Endothelial cell of umbilical vein (primary cell): Measurements from ENCODE around the gene PI4KB.

Experiments
- EZH2 ChIP-seq: IDR thresholded peaks from 2 replicates; pipeline ENCODE4 v1.6.1; 2012; ENCODE audit warnings: borderline replicate concordance, low read depth, mild to moderate bottlenecking, moderate library complexity, low read length, inconsistent platforms; ENCODE audit not compliant: severe bottlenecking
- POLR2AphosphoS5 ChIP-seq: IDR thresholded peaks from 2 replicates; pipeline ENCODE4 v1.6.1; 2012; ENCODE audit warnings: low read depth, mild to moderate bottlenecking, control low read depth, low read length, moderate library complexity; ENCODE audit not compliant: insufficient read depth

GRCh38 chr1:151342569-151342968 is 15.4 kb upstream of the PI4KB start:
- TF ChIP-seq POLR2AphosphoS5 (no peak), EZH2 (no peak)
